ENCODE results near the gene TRIM62. TPM values are rescaled to one million over a fixed set of nuclear protein-coding genes. Genes with fewer than 3 reads are reported as not detected.

The TRIM62 gene
- total RNA-seq, 1 donor from 2014 or later: 78.7 TPM

DNA sequence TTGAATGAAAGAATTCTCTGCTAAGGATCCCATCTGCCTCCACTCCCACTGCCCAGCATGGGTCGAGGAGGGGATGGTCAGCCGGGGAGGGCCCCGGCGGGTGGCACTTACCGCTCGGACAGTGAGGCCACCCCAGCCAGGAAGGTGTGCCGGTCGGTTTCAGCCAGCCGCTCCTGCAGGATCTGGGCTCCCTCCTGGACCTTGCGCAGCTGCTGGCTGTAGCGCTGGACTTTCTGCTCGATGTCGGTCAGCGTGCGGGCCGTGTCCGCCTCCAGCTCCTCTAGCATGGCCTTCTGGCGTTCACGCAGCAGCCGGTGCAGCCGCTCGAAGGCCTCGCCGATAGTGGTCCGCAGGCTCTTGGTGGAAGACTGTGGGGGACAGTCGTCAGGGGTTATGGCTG is 22.3 kb downstream of the TRIM62 start:
- peaks cover 52% of the 10 kb centered on the region for H3K36me3 Mint-ChIP-seq (ENCODE audit: unreplicated experiment)
- no peaks in the 10 kb centered on the region for H3K9me3 Mint-ChIP-seq (ENCODE audit: unreplicated experiment)
- H3K27ac Mint-ChIP-seq (ENCODE audit: unreplicated experiment): no peak overlapping the region
- DNase-seq (ENCODE audit: extremely low spot score, unreplicated experiment): no peak
- peaks cover 76% of the 10 kb centered on the region for H3K4me1 Mint-ChIP-seq (ENCODE audit: unreplicated experiment)
- H3K4me3 Mint-ChIP-seq (ENCODE audit: unreplicated experiment): no peak overlapping the region
- H3K27me3 Mint-ChIP-seq (ENCODE audit: unreplicated experiment): no peaks in the 10 kb centered on the region
- TF ChIP-seq, protein P1, sequence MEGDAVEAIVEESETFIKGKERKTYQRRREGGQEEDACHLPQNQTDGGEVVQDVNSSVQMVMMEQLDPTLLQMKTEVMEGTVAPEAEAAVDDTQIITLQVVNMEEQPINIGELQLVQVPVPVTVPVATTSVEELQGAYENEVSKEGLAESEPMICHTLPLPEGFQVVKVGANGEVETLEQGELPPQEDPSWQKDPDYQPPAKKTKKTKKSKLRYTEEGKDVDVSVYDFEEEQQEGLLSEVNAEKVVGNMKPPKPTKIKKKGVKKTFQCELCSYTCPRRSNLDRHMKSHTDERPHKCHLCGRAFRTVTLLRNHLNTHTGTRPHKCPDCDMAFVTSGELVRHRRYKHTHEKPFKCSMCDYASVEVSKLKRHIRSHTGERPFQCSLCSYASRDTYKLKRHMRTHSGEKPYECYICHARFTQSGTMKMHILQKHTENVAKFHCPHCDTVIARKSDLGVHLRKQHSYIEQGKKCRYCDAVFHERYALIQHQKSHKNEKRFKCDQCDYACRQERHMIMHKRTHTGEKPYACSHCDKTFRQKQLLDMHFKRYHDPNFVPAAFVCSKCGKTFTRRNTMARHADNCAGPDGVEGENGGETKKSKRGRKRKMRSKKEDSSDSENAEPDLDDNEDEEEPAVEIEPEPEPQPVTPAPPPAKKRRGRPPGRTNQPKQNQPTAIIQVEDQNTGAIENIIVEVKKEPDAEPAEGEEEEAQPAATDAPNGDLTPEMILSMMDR (IDR thresholded peaks at IDR 0.05): no peak

DNA sequence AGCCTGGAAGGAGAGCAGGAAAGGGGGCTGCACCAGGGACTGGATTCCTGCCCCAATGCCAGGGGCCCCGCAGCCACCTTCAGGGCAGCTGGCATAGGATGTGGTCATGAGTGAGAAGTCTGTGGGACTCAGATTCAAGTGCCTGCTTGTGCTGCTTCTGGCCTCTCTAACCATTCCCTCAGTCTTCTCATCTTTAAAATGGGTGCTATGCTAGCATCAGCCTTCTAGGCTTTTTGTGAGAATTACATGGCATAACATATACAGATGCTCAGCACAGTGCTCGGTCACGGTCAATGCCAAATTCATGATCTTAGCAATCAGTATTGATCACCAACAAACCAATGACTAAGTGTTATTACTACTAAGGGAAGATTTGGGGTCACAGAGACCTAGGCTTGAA is 23.5 kb downstream of the TRIM62 start:
- Mint-ChIP-seq H3K36me3 (ENCODE audit: unreplicated experiment) (peaks cover 58% of the 10 kb centered on the region), H3K9me3 (ENCODE audit: unreplicated experiment) (no peaks in the 10 kb centered on the region), H3K4me3 (ENCODE audit: unreplicated experiment) (no peak overlapping the region), H3K4me1 (ENCODE audit: unreplicated experiment) (peaks cover 73% of the 10 kb centered on the region), H3K27me3 (ENCODE audit: unreplicated experiment) (no peaks in the 10 kb centered on the region), H3K27ac (ENCODE audit: unreplicated experiment) (no peak overlapping the region)
- DNase-seq (ENCODE audit: extremely low spot score, unreplicated experiment): no peak
- TF ChIP-seq, protein P1 (IDR thresholded peaks at IDR 0.05): no peak

DNA sequence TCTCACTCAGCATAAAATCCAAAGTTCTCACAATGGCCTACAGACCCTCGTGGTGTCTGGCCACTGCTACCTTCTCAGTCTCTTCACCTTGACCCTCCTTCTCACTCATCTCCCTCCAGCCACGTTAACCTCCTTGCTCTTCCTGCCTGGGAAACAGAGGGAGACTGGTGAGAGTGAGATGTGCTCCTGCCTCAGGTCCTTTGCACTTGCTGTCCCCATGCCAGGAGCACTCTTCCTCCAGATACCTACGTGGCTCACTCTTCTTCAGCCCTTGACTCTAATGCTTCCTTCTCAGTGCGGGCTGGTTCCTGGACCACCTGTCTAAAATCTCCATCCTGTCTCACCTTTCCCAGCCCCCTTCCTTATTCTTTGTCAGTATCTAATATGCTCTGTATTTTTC is 24.7 kb downstream of the TRIM62 start:
- Mint-ChIP-seq H3K27ac (ENCODE audit: unreplicated experiment) (no peak overlapping the region), H3K27me3 (ENCODE audit: unreplicated experiment) (no peaks in the 10 kb centered on the region), H3K9me3 (ENCODE audit: unreplicated experiment) (no peaks in the 10 kb centered on the region), H3K4me1 (ENCODE audit: unreplicated experiment) (peaks cover 73% of the 10 kb centered on the region), H3K4me3 (ENCODE audit: unreplicated experiment) (no peak overlapping the region), H3K36me3 (ENCODE audit: unreplicated experiment) (peaks cover 57% of the 10 kb centered on the region)
- TF ChIP-seq, protein P1 (IDR thresholded peaks at IDR 0.05): no peak
- no peak for DNase-seq (ENCODE audit: extremely low spot score, unreplicated experiment)

DNA sequence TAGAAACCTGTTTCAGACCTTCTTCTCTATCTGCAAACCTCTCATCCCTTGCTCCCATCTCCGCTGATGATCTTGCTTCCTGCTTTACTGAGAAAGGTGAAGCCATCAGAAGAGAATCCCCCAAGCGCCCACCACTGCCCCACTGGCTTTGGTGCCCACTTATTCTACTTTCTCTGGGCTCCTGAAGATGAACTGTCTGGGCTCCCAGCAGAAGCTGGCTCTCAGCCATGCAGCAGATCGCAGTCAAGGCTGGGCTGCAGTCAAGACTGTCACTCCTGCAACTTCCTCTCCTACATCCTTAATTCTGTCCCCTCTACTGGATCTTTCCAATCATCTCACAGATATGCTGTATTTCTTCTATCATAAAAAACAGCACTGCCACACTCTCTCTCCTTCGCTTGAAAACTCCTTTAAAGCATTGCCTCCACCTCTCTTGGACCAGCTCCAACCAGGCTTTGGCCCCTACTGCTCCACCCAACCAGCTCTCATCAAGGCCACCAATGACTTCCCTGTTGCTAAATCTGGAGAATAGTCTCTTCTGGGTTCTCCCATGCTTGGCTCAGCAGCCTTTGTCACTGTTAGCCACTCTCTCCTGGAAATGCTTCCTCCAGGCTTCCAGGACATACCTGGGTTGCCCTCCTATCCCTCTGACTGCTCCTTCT is 25.8 kb downstream of the TRIM62 start:
- no peak for DNase-seq (ENCODE audit: extremely low spot score, unreplicated experiment)
- peak overlapping the region; percentile 58 for H3K27ac Mint-ChIP-seq (ENCODE audit: unreplicated experiment)
- no peaks in the 10 kb centered on the region for H3K27me3 Mint-ChIP-seq (ENCODE audit: unreplicated experiment)

DNA sequence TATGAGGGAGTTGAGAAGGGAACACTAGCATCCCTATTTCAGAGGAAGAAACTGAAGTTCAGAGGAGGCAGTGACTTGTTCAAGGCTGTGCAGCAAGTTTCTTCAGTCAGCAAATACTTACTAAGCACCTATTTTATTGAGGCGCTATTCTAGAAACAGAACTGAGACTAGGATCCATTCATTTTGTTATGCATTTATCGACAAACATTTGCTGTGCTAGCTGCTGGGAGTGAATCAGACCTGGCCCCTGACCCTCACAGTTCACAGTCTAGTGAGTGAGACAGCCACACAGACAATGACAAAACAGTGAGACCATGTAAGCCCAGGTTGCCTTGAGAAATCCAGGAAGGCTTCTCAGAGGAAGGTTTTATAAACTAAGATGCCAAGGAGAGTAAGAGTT is 28.2 kb downstream of the TRIM62 start:
- Mint-ChIP-seq H3K9me3 (ENCODE audit: unreplicated experiment) (no peaks in the 10 kb centered on the region), H3K27me3 (ENCODE audit: unreplicated experiment) (no peaks in the 10 kb centered on the region), H3K4me3 (ENCODE audit: unreplicated experiment) (no peak overlapping the region), H3K27ac (ENCODE audit: unreplicated experiment) (peak overlapping the region; percentile 74), H3K4me1 (ENCODE audit: unreplicated experiment) (peaks cover 70% of the 10 kb centered on the region), H3K36me3 (ENCODE audit: unreplicated experiment) (peaks cover 61% of the 10 kb centered on the region)
- TF ChIP-seq, protein P1 (IDR thresholded peaks at IDR 0.05): no peak
- DNase-seq (ENCODE audit: extremely low spot score, unreplicated experiment): no peak

More for the DNA sequence above, 25.8 kb downstream of the TRIM62 start:
- Mint-ChIP-seq H3K9me3 (ENCODE audit: unreplicated experiment) (no peaks in the 10 kb centered on the region), H3K4me1 (ENCODE audit: unreplicated experiment) (peaks cover 73% of the 10 kb centered on the region), H3K36me3 (ENCODE audit: unreplicated experiment) (peaks cover 57% of the 10 kb centered on the region), H3K4me3 (ENCODE audit: unreplicated experiment) (no peak overlapping the region)
- TF ChIP-seq, protein P1 (IDR thresholded peaks at IDR 0.05): no peak
